ENCODE data around the gene MAP1LC3B.
"Not testable (repeated sequence)": the region's sequence is repeated elsewhere in the genome, so short reads cannot be mapped to it uniquely, and the experiment has no call there.

MAP1LC3B gene

GRCh38 chr16:87369796-87370719, 22.1 kb upstream of the MAP1LC3B start:
- H3K36me3 ChIP-seq (ENCODE audit: insufficient read depth, low read length), result 0 out of 2 replicates have a peak, but pooled peaks cover 5% of the 10 kb centered on the region

GRCh38 chr16:87371261-87371866, 20.8 kb upstream of the MAP1LC3B start:
- H3K27ac ChIP-seq (ENCODE audit: low read depth, low read length), result no peak overlapping the region
- H3K9ac ChIP-seq (ENCODE audit: low read depth, low read length), result no peak overlapping the region; the same call in 1 of the 2 replicates
- H3K9me3 ChIP-seq (ENCODE audit: insufficient read depth, low read depth, low read length), result no peaks in the 10 kb centered on the region
- no peak overlapping the region for H3K4me3 ChIP-seq (ENCODE audit: low read length)
- H3K36me3 ChIP-seq (ENCODE audit: insufficient read depth, low read length), result 0 out of 2 replicates have a peak, but pooled peaks cover 5% of the 10 kb centered on the region
- 87% methylated on average over 20 of the region's 20 CpGs for WGBS
- H3K27me3 ChIP-seq (ENCODE audit: insufficient read depth, low read length), result no peaks in the 10 kb centered on the region
- H3K4me1 ChIP-seq (ENCODE audit: insufficient read depth, low read length), result peaks cover 5% of the 10 kb centered on the region; the same call in 1 of the 2 replicates

More at GRCh38 chr16:87369796-87370719, 22.1 kb upstream of the MAP1LC3B start:
- no peaks in the 10 kb centered on the region for H3K27me3 ChIP-seq (ENCODE audit: insufficient read depth, low read length)
- H3K27ac ChIP-seq (ENCODE audit: low read depth, low read length), result no peak overlapping the region
- H3K4me1 ChIP-seq (ENCODE audit: insufficient read depth, low read length), result peaks cover 5% of the 10 kb centered on the region; the same call in 1 of the 2 replicates
- WGBS, result 82% methylated on average over 13 of the region's 16 CpGs
- no peak overlapping the region for H3K9ac ChIP-seq (ENCODE audit: low read depth, low read length)
- no peak overlapping the region for H3K4me3 ChIP-seq (ENCODE audit: low read length)
- no peaks in the 10 kb centered on the region for H3K9me3 ChIP-seq (ENCODE audit: insufficient read depth, low read depth, low read length)

- Histone ChIP-seq H3K9ac (ENCODE audit: low read depth, low read length) (no peak overlapping the region), H3K4me3 (ENCODE audit: low read length) (no peak overlapping the region), H3K9me3 (ENCODE audit: insufficient read depth, low read depth, low read length) (no peaks in the 10 kb centered on the region), H3K27ac (ENCODE audit: low read depth, low read length) (no peak overlapping the region), H3K27me3 (ENCODE audit: insufficient read depth, low read length) (no peaks in the 10 kb centered on the region), H3K36me3 (ENCODE audit: insufficient read depth, low read length) (no peaks in the 10 kb centered on the region), H3K4me1 (ENCODE audit: insufficient read depth, low read length) (peaks cover 5% of the 10 kb centered on the region; the same call in 1 of the 2 replicates)
- WGBS, result 94% methylated on average over 4 of the region's 4 CpGs
Observed at GRCh38 chr16:87372305-87372704, 19.8 kb upstream of the MAP1LC3B start.

- Histone ChIP-seq H3K4me3 (ENCODE audit: low read length) (no peak overlapping the region), H3K27ac (ENCODE audit: low read depth, low read length) (no peak overlapping the region), H3K9ac (ENCODE audit: low read depth, low read length) (no peak overlapping the region), H3K27me3 (ENCODE audit: insufficient read depth, low read length) (no peaks in the 10 kb centered on the region), H3K9me3 (ENCODE audit: insufficient read depth, low read depth, low read length) (0 out of 2 replicates have a peak, but pooled peaks cover 4% of the 10 kb centered on the region), H3K36me3 (ENCODE audit: insufficient read depth, low read length) (no peaks in the 10 kb centered on the region), H3K4me1 (ENCODE audit: insufficient read depth, low read length) (peaks cover 5% of the 10 kb centered on the region; the same call in 1 of the 2 replicates)
- WGBS, result 92% methylated on average over 12 of the region's 13 CpGs
Observed at GRCh38 chr16:87374313-87374712, 17.8 kb upstream of the MAP1LC3B start.

- 81% methylated on average over 8 of the region's 9 CpGs for WGBS
- H3K9ac ChIP-seq (ENCODE audit: low read depth, low read length), result no peak overlapping the region
- no peaks in the 10 kb centered on the region for H3K27me3 ChIP-seq (ENCODE audit: insufficient read depth, low read length)
- H3K36me3 ChIP-seq (ENCODE audit: insufficient read depth, low read length), result no peaks in the 10 kb centered on the region
- H3K9me3 ChIP-seq (ENCODE audit: insufficient read depth, low read depth, low read length), result 0 out of 2 replicates have a peak, but pooled peaks cover 4% of the 10 kb centered on the region
- H3K27ac ChIP-seq (ENCODE audit: low read depth, low read length), result no peak overlapping the region
- no peak overlapping the region for H3K4me3 ChIP-seq (ENCODE audit: low read length)
- peaks cover 5% of the 10 kb centered on the region; the same call in 1 of the 2 replicates for H3K4me1 ChIP-seq (ENCODE audit: insufficient read depth, low read length)
Observed at GRCh38 chr16:87375426-87376135, 16.6 kb upstream of the MAP1LC3B start.

- no peak overlapping the region for H3K4me3 ChIP-seq (ENCODE audit: low read length)
- H3K27ac ChIP-seq (ENCODE audit: low read depth, low read length), result no peak overlapping the region
- 95% methylated on average over 6 of the region's 6 CpGs for WGBS
- 0 out of 2 replicates have a peak, but pooled peaks cover 4% of the 10 kb centered on the region for H3K9me3 ChIP-seq (ENCODE audit: insufficient read depth, low read depth, low read length)
- no peaks in the 10 kb centered on the region for H3K27me3 ChIP-seq (ENCODE audit: insufficient read depth, low read length)
- H3K36me3 ChIP-seq (ENCODE audit: insufficient read depth, low read length), result no peaks in the 10 kb centered on the region
- H3K9ac ChIP-seq (ENCODE audit: low read depth, low read length), result no peak overlapping the region
- no peaks in the 10 kb centered on the region for H3K4me1 ChIP-seq (ENCODE audit: insufficient read depth, low read length)
Observed at GRCh38 chr16:87376660-87377059, 15.5 kb upstream of the MAP1LC3B start.

GRCh38 chr16:87379312-87379752, 12.8 kb upstream of the MAP1LC3B start:
- WGBS, result 93% methylated on average over 3 of the region's 3 CpGs

GRCh38 chr16:87380403-87380802, 11.7 kb upstream of the MAP1LC3B start:
- H3K4me1 ChIP-seq (ENCODE audit: insufficient read depth, low read length), result no peaks in the 10 kb centered on the region
- no peak overlapping the region for H3K4me3 ChIP-seq (ENCODE audit: low read length)
- 0 out of 2 replicates have a peak, but pooled peaks cover 4% of the 10 kb centered on the region for H3K9me3 ChIP-seq (ENCODE audit: insufficient read depth, low read depth, low read length)
- H3K36me3 ChIP-seq (ENCODE audit: insufficient read depth, low read length), result no peaks in the 10 kb centered on the region
- H3K27me3 ChIP-seq (ENCODE audit: insufficient read depth, low read length), result no peaks in the 10 kb centered on the region
- no peak overlapping the region for H3K27ac ChIP-seq (ENCODE audit: low read depth, low read length)
- no peak overlapping the region for H3K9ac ChIP-seq (ENCODE audit: low read depth, low read length)
- whole genome bisulfite sequencing, result 95% methylated on average over 10 of the region's 10 CpGs

More at GRCh38 chr16:87379312-87379752, 12.8 kb upstream of the MAP1LC3B start:
- not testable (repeated sequence) for H3K4me1 ChIP-seq (ENCODE audit: insufficient read depth, low read length); H3K27me3 ChIP-seq (ENCODE audit: insufficient read depth, low read length); H3K9ac ChIP-seq (ENCODE audit: low read depth, low read length); H3K9me3 ChIP-seq (ENCODE audit: insufficient read depth, low read depth, low read length); H3K4me3 ChIP-seq (ENCODE audit: low read length); H3K36me3 ChIP-seq (ENCODE audit: insufficient read depth, low read length); H3K27ac ChIP-seq (ENCODE audit: low read depth, low read length)

GRCh38 chr16:87380881-87381280, 11.3 kb upstream of the MAP1LC3B start:
- no peak overlapping the region for H3K4me3 ChIP-seq (ENCODE audit: low read length)
- H3K9ac ChIP-seq (ENCODE audit: low read depth, low read length), result no peak overlapping the region

GRCh38 chr16:87382023-87382785, 9.9 kb upstream of the MAP1LC3B start:
- peak overlapping the region; percentile 92 for H3K4me3 ChIP-seq (ENCODE audit: low read length)
- 53% methylated on average over 16 of the region's 17 CpGs for WGBS
- no peak overlapping the region; the same call in 1 of the 2 replicates for H3K9ac ChIP-seq (ENCODE audit: low read depth, low read length)
- no peaks in the 10 kb centered on the region for H3K4me1 ChIP-seq (ENCODE audit: insufficient read depth, low read length)
- 0 out of 2 replicates have a peak, but pooled peaks cover 4% of the 10 kb centered on the region for H3K9me3 ChIP-seq (ENCODE audit: insufficient read depth, low read depth, low read length)
- no peaks in the 10 kb centered on the region for H3K36me3 ChIP-seq (ENCODE audit: insufficient read depth, low read length)
- H3K27ac ChIP-seq (ENCODE audit: low read depth, low read length), result no peak overlapping the region
- no peaks in the 10 kb centered on the region for H3K27me3 ChIP-seq (ENCODE audit: insufficient read depth, low read length)

More at GRCh38 chr16:87380881-87381280, 11.3 kb upstream of the MAP1LC3B start:
- Histone ChIP-seq H3K27me3 (ENCODE audit: insufficient read depth, low read length) (no peaks in the 10 kb centered on the region), H3K9me3 (ENCODE audit: insufficient read depth, low read depth, low read length) (0 out of 2 replicates have a peak, but pooled peaks cover 4% of the 10 kb centered on the region), H3K27ac (ENCODE audit: low read depth, low read length) (no peak overlapping the region), H3K4me1 (ENCODE audit: insufficient read depth, low read length) (no peaks in the 10 kb centered on the region), H3K36me3 (ENCODE audit: insufficient read depth, low read length) (no peaks in the 10 kb centered on the region)
- 78% methylated on average over 4 of the region's 4 CpGs for WGBS

Data from HUES64 (cell line).